Neural crest cell (in vitro differentiated cells): ENCODE data around the gene RNF123. TPM values are rescaled to one million over a fixed set of nuclear protein-coding genes. Genes with fewer than 3 reads are reported as not detected.

ENCODE experiments used
- DNase-seq: peaks from one replicate; pipeline ENCODE4 v3.0.0; 2021; ENCODE audit warnings: low read depth, mixed read lengths, low spot score
- H3K27ac Mint-ChIP-seq: one replicate; pipeline ENCODE4 v1.8.0; 2021; ENCODE audit warnings: mild to moderate bottlenecking, mixed read lengths; ENCODE audit not compliant: unreplicated experiment
- H3K27me3 Mint-ChIP-seq: 2 replicates; pipeline ENCODE4 v1.8.0; 2021; ENCODE audit warnings: low read depth, mild to moderate bottlenecking, mixed read lengths
- H3K36me3 Mint-ChIP-seq: 2 replicates; pipeline ENCODE4 v1.8.0; 2021; ENCODE audit warnings: low read depth, mild to moderate bottlenecking, mixed read lengths
- H3K4me1 Mint-ChIP-seq: 2 replicates; pipeline ENCODE4 v1.8.0; 2021; ENCODE audit warnings: mixed read lengths
- H3K4me3 Mint-ChIP-seq: one replicate; pipeline ENCODE4 v1.8.0; 2021; ENCODE audit warnings: mild to moderate bottlenecking, mixed read lengths
- H3K9me3 Mint-ChIP-seq: 2 replicates; pipeline ENCODE4 v1.8.0; 2021; ENCODE audit warnings: mixed read lengths
- total RNA-seq: library from RNA; stranded (reverse); gene quantifications from 2 replicates; pipeline ENCODE4 v1.2.1, GENCODE V29; 2021
- TF ChIP-seq, protein P1 (sequence below): fragments of 200-600 bp; sonication (generic); conservative IDR thresholded peaks from 2 replicates; pipeline ENCODE4 v1.5.0; 2021; ENCODE audit warnings: antibody characterized with exemption, mild to moderate bottlenecking

Gene RNF123
- total RNA-seq, 1 donor from 2014 or later = 42.4 TPM

DNA sequence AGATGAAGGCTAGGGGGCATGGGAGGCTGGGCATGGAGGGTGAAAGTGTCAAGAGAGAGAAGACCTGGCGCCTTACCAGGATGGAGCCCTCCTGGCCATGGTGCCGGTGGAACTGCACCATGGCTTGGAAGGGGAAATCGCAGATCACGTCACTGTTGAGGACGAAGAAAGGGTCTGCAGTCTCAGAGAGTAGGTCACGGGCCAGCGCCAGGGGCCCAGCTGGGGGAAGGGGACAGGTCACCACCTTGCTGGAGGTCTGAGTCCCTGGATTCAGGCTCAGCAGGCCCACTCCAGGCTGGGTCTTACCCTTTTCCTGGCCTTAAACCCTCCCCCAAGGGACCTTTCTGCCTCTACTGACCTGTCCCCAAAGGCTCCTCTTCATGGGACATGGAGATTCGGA, 33.5 kb downstream of the RNF123 start:
- no peak for DNase-seq
- Mint-ChIP-seq H3K27me3 (peaks cover 19% of the 10 kb centered on the region), H3K4me1 (peaks cover 36% of the 10 kb centered on the region), H3K36me3 (peaks cover 8% of the 10 kb centered on the region), H3K27ac (peak overlapping the region; percentile 96), H3K9me3 (no peaks in the 10 kb centered on the region), H3K4me3 (peak overlapping the region; percentile 98)
- TF ChIP-seq, protein P1, sequence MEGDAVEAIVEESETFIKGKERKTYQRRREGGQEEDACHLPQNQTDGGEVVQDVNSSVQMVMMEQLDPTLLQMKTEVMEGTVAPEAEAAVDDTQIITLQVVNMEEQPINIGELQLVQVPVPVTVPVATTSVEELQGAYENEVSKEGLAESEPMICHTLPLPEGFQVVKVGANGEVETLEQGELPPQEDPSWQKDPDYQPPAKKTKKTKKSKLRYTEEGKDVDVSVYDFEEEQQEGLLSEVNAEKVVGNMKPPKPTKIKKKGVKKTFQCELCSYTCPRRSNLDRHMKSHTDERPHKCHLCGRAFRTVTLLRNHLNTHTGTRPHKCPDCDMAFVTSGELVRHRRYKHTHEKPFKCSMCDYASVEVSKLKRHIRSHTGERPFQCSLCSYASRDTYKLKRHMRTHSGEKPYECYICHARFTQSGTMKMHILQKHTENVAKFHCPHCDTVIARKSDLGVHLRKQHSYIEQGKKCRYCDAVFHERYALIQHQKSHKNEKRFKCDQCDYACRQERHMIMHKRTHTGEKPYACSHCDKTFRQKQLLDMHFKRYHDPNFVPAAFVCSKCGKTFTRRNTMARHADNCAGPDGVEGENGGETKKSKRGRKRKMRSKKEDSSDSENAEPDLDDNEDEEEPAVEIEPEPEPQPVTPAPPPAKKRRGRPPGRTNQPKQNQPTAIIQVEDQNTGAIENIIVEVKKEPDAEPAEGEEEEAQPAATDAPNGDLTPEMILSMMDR = no peak

- Mint-ChIP-seq H3K36me3 (peaks cover 8% of the 10 kb centered on the region), H3K27ac (peak overlapping the region; percentile 96)
- no peak for DNase-seq
Observed at GRCh38 chr3:49723296-49723627, 33.9 kb downstream of the RNF123 start.

GRCh38 chr3:49723628-49724551, 34.5 kb downstream of the RNF123 start, which contains the start of gene GMPPB:
GMPPB (minus strand) TSS chr3:49723951; CDS start chr3:49723726, 225 bp downstream.
- TF ChIP-seq, protein P1 = no peak
- H3K27me3 Mint-ChIP-seq = peaks cover 17% of the 10 kb centered on the region
- H3K4me1 Mint-ChIP-seq = peaks cover 31% of the 10 kb centered on the region
- peak within 1 kb of the TSS; percentile 100 for H3K27ac Mint-ChIP-seq
- peak within 1 kb of the TSS; percentile 98 for H3K4me3 Mint-ChIP-seq
- peak; percentile 87 for DNase-seq
- H3K36me3 Mint-ChIP-seq = peaks cover 8% of the 10 kb centered on the region
- no peaks in the 10 kb centered on the region for H3K9me3 Mint-ChIP-seq

More at GRCh38 chr3:49723296-49723627, 33.9 kb downstream of the RNF123 start:
- Mint-ChIP-seq H3K4me3 (peak overlapping the region; percentile 98), H3K27me3 (peaks cover 19% of the 10 kb centered on the region), H3K4me1 (peaks cover 36% of the 10 kb centered on the region), H3K9me3 (no peaks in the 10 kb centered on the region)
- TF ChIP-seq, protein P1 = no peak

GRCh38 chr3:49724586-49724985, 35.2 kb downstream of the RNF123 start:
- Mint-ChIP-seq H3K36me3 (peaks cover 6% of the 10 kb centered on the region), H3K27me3 (peaks cover 10% of the 10 kb centered on the region), H3K4me1 (peaks cover 24% of the 10 kb centered on the region), H3K27ac (peak overlapping the region; percentile 100), H3K9me3 (no peaks in the 10 kb centered on the region), H3K4me3 (peak overlapping the region; percentile 98)
- TF ChIP-seq, protein P1 = no peak
- no peak for DNase-seq

- Mint-ChIP-seq H3K4me3 (peak overlapping the region; percentile 72), H3K27me3 (peaks cover 8% of the 10 kb centered on the region), H3K36me3 (peaks cover 5% of the 10 kb centered on the region), H3K27ac (no peak overlapping the region), H3K4me1 (peaks cover 20% of the 10 kb centered on the region), H3K9me3 (no peaks in the 10 kb centered on the region)
- TF ChIP-seq, protein P1 = no peak
- DNase-seq = no peak
Observed at GRCh38 chr3:49725906-49726681, 36.7 kb downstream of the RNF123 start.
